Progenitor cell of endocrine pancreas (in vitro differentiated cells): ENCODE results near the gene RPL18A. TPM values are rescaled to one million over a fixed set of nuclear protein-coding genes. Genes with fewer than 3 reads are reported as not detected.
A peak's percentile ranks its signal among the peaks of the same experiment; 100 is the strongest.

Source experiments
- DNase-seq: peaks from one replicate; pipeline ENCODE4 v3.0.0; 2021; ENCODE audit warnings: low spot score; ENCODE audit not compliant: unreplicated experiment
- H3K27ac Mint-ChIP-seq: 2 replicates; pipeline ENCODE4 v1.8.0; 2021; ENCODE audit warnings: mild to moderate bottlenecking, moderate library complexity, mixed read lengths
- H3K27me3 Mint-ChIP-seq: 2 replicates; pipeline ENCODE4 v1.8.0; 2021; ENCODE audit warnings: mixed read lengths
- H3K36me3 Mint-ChIP-seq: 2 replicates; pipeline ENCODE4 v1.8.0; 2022; ENCODE audit warnings: mixed read lengths; ENCODE audit not compliant: insufficient read depth
- H3K4me1 Mint-ChIP-seq: 2 replicates; pipeline ENCODE4 v1.8.0; 2021; ENCODE audit warnings: low read depth, mixed read lengths
- H3K4me3 Mint-ChIP-seq: 2 replicates; pipeline ENCODE4 v1.8.0; 2021; ENCODE audit warnings: low read depth, mild to moderate bottlenecking, moderate library complexity, mixed read lengths
- H3K9me3 Mint-ChIP-seq: 2 replicates; pipeline ENCODE4 v1.8.0; 2021; ENCODE audit warnings: low read depth, mixed read lengths
- total RNA-seq: library from RNA; stranded (reverse); gene quantifications from 2 replicates; pipeline ENCODE4 v1.2.1, GENCODE V29; 2021
- TF ChIP-seq, protein P1 (sequence below): fragments of 200-600 bp; sonication (generic); IDR thresholded peaks from one replicate; pipeline ENCODE4 v1.5.0; 2021; ENCODE audit warnings: antibody characterized with exemption, mild to moderate bottlenecking; ENCODE audit not compliant: unreplicated experiment

The RPL18A gene
- total RNA-seq, 1 donor from 2014 or later = 1,687 TPM

DNA sequence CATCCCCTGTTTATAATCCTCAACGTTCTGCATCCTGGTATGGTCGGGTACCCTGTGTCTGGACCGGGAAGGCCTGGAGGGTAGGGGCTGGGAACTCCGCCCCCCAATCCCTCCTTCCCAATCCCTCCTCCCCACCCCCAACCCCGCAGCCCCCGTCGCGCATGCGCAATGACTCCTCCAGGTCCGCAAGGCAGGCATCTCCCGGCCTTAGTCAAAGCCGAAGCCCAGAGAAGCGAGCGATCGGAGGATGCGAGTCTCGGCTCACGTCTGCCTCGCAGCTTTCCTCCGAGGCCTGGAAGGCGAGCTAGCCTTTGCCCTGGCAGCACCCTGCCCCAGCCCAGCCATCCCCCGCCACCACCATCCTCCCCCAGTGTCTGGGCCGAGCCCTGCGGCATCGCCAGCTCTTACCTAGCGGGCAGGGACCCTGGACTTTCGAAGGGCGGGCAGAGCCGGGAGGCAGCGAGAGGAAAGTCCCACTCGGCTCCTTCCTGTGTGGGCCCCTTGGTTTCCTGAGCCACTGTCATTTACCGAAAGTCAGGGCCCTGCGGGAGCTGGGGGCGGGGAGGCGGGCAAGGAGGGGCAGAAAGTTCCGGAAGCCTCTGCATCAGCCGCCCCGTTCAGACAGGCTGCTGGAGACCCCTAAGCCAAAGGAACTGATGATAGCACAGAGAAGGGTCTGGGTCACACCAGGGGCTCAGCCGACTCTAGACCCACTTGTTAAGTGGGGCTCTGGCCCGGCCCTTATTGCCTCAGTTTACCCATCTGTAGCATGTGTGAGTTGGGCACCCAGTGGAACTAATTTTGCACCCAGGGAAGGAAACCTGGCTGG is 12.0 kb upstream of the RPL18A start, which contains the start of gene JAK3:
Gene JAK3 (minus strand): TSS at position 445 of the 829 bp plus-strand sequence. CDS start 3,565 bp downstream, outside the sequence.
- Mint-ChIP-seq H3K27ac (no peak within 1 kb of the TSS), H3K9me3 (no peaks in the 10 kb centered on the region), H3K4me3 (peak within 1 kb of the TSS; percentile 46), H3K27me3 (peaks cover 49% of the 10 kb centered on the region), H3K36me3 (no peaks in the 10 kb centered on the region), H3K4me1 (no peaks in the 10 kb centered on the region)
- TF ChIP-seq, protein P1, sequence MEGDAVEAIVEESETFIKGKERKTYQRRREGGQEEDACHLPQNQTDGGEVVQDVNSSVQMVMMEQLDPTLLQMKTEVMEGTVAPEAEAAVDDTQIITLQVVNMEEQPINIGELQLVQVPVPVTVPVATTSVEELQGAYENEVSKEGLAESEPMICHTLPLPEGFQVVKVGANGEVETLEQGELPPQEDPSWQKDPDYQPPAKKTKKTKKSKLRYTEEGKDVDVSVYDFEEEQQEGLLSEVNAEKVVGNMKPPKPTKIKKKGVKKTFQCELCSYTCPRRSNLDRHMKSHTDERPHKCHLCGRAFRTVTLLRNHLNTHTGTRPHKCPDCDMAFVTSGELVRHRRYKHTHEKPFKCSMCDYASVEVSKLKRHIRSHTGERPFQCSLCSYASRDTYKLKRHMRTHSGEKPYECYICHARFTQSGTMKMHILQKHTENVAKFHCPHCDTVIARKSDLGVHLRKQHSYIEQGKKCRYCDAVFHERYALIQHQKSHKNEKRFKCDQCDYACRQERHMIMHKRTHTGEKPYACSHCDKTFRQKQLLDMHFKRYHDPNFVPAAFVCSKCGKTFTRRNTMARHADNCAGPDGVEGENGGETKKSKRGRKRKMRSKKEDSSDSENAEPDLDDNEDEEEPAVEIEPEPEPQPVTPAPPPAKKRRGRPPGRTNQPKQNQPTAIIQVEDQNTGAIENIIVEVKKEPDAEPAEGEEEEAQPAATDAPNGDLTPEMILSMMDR = no peak
- peak; percentile 53 for DNase-seq

DNA sequence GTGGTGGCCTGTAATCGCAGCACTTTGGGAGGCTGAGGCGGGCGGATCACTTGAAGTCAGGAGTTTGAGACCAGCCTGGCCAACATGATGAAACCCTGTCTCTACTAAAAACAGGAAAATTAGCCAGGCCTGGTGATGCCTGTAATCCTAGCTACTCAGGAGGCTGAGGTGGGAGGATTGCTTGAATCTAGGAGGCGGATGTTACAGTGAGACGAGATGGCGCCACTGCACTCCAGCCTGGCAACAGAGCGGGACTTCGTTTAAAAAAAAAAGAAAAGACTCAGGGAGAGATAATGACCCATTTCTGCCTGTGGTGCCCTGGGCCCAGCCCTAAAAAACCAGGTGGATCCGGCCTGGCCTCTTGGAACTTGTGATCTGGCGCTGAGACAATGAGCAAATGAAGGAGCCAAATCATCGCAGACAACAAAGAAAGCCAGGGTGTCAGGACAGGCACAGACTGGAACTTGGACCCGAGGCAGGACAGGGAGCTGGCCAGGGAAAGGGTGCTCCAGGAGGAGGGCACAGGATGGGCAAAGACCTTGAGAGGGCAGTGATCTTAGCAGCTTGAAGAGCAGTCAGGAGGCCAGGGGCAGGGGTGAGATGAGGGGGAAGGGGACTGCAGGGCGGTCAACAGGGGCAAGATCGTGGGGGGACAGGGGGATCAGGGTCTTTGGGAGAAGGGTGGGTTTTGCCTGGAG is 11.0 kb upstream of the RPL18A start:
- Mint-ChIP-seq H3K9me3 (no peaks in the 10 kb centered on the region), H3K36me3 (no peaks in the 10 kb centered on the region), H3K4me1 (no peaks in the 10 kb centered on the region), H3K27me3 (peaks cover 41% of the 10 kb centered on the region), H3K27ac (no peak overlapping the region), H3K4me3 (no peak overlapping the region)
- DNase-seq = no peak
- TF ChIP-seq, protein P1 = no peak

DNA sequence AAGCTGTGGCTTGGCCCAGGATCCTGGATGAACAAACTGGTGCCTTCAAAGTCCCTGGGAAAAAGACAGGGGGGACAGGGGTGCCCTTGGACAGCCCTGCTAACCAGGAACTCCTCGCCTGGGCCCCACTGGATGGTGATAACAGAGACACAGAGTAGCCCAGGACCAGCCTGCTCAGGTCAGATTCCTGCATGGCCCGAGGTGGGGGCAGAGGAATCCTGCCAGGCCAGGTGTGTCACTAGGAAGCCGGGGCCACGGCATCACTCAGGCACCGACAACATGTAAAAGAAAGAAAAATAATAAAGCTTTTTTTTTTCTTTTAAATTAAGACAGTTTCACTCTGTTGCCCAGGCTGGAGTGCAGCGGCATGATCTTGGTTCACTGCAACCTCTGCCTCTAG is 5.6 kb upstream of the RPL18A start:
- DNase-seq = no peak
- Mint-ChIP-seq H3K36me3 (no peaks in the 10 kb centered on the region), H3K27ac (no peak overlapping the region), H3K27me3 (peaks cover 22% of the 10 kb centered on the region), H3K4me3 (no peak overlapping the region), H3K9me3 (no peaks in the 10 kb centered on the region), H3K4me1 (peaks cover under 1% of the 10 kb centered on the region)
- TF ChIP-seq, protein P1 = no peak

DNA sequence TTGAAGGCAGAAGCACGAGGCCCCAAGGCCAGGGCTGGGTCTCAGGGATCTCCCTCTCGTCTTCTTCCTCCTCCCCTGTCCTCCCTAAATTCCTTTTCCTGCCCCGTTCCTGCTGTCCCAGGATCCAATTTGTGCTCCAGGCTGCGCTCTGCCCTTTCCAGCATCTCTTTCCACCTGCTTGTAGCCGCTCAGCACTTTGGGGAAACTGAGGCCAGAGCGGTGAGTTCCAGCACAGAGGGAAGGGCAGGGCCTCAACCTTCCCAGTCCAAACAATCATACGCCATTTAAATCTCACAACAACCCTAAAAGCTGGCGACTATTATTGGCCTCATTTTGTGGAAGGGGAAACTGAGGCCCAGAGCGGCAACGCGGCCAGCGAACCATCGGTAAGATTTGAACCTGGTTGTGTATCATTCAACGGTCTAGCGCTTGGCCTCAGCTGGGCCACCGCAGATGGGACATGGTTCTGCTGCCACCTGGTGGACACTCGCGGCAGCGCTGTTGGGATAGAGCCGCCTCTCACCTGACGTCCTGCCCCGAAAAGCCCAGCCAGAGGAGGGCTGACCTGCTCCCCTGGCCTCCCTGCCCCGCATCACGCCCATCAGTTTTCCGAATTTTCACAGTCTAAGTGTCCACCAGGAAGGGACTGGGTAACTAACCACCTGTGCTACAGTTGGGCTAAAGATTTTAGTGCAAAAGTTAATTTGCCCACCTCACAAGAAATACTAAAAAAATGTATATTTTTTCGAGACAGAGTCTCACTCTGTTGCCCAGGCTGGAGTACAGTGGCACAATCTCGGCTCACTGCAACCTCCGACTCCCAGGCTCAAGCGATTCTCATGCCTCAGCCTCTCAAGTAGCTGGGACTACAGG is 4.2 kb upstream of the RPL18A start:
- Mint-ChIP-seq H3K9me3 (no peaks in the 10 kb centered on the region), H3K4me1 (peaks cover 7% of the 10 kb centered on the region), H3K27me3 (peaks cover 15% of the 10 kb centered on the region), H3K4me3 (no peak overlapping the region), H3K36me3 (peaks cover 3% of the 10 kb centered on the region), H3K27ac (no peak overlapping the region)
- peak; percentile 88 for DNase-seq
- TF ChIP-seq, protein P1 = peak; percentile 98
